ENCODE results near the gene VARS2. TPM values are rescaled to one million over a fixed set of nuclear protein-coding genes. Genes with fewer than 3 reads are reported as not detected.

The VARS2 gene
- polyA plus RNA-seq, 1 experiment: 16.1 TPM

DNA sequence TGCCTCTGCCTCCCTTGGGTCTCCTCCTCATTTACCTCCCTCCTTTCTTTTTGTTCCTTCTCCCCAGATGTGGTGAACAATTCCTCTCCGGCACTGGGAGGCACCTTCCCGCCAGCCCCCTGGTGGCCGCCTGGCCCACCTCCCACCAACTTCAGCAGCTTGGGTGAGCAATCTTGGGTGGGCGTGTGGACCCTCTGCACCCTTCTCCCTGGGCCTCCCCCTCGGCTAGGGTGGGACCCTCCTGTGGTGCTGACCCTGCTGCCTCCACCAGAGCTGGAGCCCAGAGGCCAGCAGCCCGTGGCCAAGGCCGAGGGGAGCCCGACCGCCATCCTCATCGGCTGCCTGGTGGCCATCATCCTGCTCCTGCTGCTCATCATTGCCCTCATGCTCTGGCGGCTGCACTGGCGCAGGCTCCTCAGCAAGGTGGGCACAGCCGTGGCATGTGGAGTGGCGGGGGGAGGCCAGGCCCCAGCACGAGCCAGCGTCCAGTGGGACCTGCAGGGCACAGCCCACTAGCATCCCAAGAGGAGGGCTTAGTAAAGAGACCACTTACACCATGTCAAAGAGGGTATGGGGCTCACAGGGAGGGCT is 20.9 kb upstream of the VARS2 start:
- ChIA-PET POLR2A (no interaction called here), CTCF (no interaction called here)
- Histone ChIP-seq H3K27me3 (ENCODE audit: control insufficient read depth, insufficient read depth, low read length) (no peaks in the 10 kb centered on the region), H3K4me3 (ENCODE audit: low read depth, low read length) (no peak overlapping the region), H3K36me3 (ENCODE audit: control insufficient read depth, insufficient read depth, low read length) (peaks cover 32% of the 10 kb centered on the region)
- DNase-seq (ENCODE audit: low read depth): no peak
- TF ChIP-seq CTCF (IDR thresholded peaks at IDR 0.05; ENCODE audit: insufficient read depth, low read depth, low read length): peak; percentile 19; the same call in 1 of the 2 replicates

- TF ChIP-seq CTCF (IDR thresholded peaks at IDR 0.05; ENCODE audit: insufficient read depth, low read depth, low read length): no peak
- DNase-seq (ENCODE audit: low read depth): no peak
- peaks cover 38% of the 10 kb centered on the region for H3K36me3 ChIP-seq (ENCODE audit: control insufficient read depth, insufficient read depth, low read length)
- POLR2A ChIA-PET: no interaction called here
- CTCF ChIA-PET: no interaction called here
- H3K27me3 ChIP-seq (ENCODE audit: control insufficient read depth, insufficient read depth, low read length): no peaks in the 10 kb centered on the region
- H3K4me3 ChIP-seq (ENCODE audit: low read depth, low read length): no peak overlapping the region
Measured at GRCh38 chr6:30893666-30894065, 20.4 kb upstream of the VARS2 start.

- Histone ChIP-seq H3K27me3 (ENCODE audit: control insufficient read depth, insufficient read depth, low read length) (no peaks in the 10 kb centered on the region), H3K4me3 (ENCODE audit: low read depth, low read length) (no peak overlapping the region), H3K36me3 (ENCODE audit: control insufficient read depth, insufficient read depth, low read length) (peaks cover 43% of the 10 kb centered on the region)
- no peak for DNase-seq (ENCODE audit: low read depth)
- TF ChIP-seq CTCF (IDR thresholded peaks at IDR 0.05; ENCODE audit: insufficient read depth, low read depth, low read length): no peak
- POLR2A ChIA-PET: no interaction called here
- CTCF ChIA-PET: no interaction called here
Measured at GRCh38 chr6:30894381-30894780, 19.7 kb upstream of the VARS2 start.

DNA sequence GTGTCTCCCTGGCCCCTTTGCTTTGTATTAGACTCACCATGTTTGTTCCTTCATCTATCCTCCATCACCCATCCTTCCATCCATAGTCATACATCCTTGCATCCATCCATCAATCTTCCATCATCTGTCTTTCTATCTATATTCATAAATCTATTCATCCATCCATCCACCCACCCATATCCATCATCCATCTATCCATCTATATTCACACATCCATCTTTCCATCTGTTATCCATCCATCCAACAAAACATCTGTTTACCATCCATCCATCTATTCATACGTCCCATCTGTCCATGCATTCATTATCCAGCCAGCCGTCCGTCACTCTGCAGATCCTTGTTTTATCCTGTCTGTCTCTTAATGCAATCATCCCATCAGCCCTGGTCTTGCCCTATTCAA is 19.1 kb upstream of the VARS2 start:
- DNase-seq (ENCODE audit: low read depth): no peak
- peaks cover 42% of the 10 kb centered on the region for H3K36me3 ChIP-seq (ENCODE audit: control insufficient read depth, insufficient read depth, low read length)
- no peak for TF ChIP-seq CTCF (IDR thresholded peaks at IDR 0.05; ENCODE audit: insufficient read depth, low read depth, low read length)
- CTCF ChIA-PET: interaction anchor here (1.0 kb wide), 1 partner anchor 51 kb away, joined by 3 read pairs; no protein-coding TSS in a partner anchor
- POLR2A ChIA-PET: no interaction called here
- H3K4me3 ChIP-seq (ENCODE audit: low read depth, low read length): no peak overlapping the region
- no peaks in the 10 kb centered on the region for H3K27me3 ChIP-seq (ENCODE audit: control insufficient read depth, insufficient read depth, low read length)

GRCh38 chr6:30895343-30895742 is 18.7 kb upstream of the VARS2 start:
- POLR2A ChIA-PET: no interaction called here
- DNase-seq (ENCODE audit: low read depth): no peak
- Histone ChIP-seq H3K27me3 (ENCODE audit: control insufficient read depth, insufficient read depth, low read length) (no peaks in the 10 kb centered on the region), H3K4me3 (ENCODE audit: low read depth, low read length) (no peak overlapping the region), H3K36me3 (ENCODE audit: control insufficient read depth, insufficient read depth, low read length) (peaks cover 40% of the 10 kb centered on the region)
- no peak for TF ChIP-seq CTCF (IDR thresholded peaks at IDR 0.05; ENCODE audit: insufficient read depth, low read depth, low read length)
- CTCF ChIA-PET: interaction anchor here (0.9 to 1.0 kb wide), 2 partner anchors 52 to 192 kb away, joined by 3 read pairs; no protein-coding TSS in a partner anchor
